Epithelial cell of esophagus (primary cell): ENCODE data around the gene FAF1.
"Not testable (repeated sequence)": the region's sequence is repeated elsewhere in the genome, so short reads cannot be mapped to it uniquely, and the experiment has no call there.

ENCODE experiments used
- DNase-seq: peaks from one replicate; pipeline ENCODE4 v3.0.0; 2010; ENCODE audit warnings: low read depth
- H3K4me3 ChIP-seq: 2 replicates; pipeline ENCODE4 v1.5.1; 2011; ENCODE audit warnings: mild to moderate bottlenecking, low read length, control low read depth
- TF ChIP-seq, protein P1 (sequence below): IDR thresholded peaks from 2 replicates; pipeline ENCODE4 v1.5.1; 2011; ENCODE audit warnings: low read depth, mild to moderate bottlenecking, low read length, control low read depth, inconsistent platforms; ENCODE audit not compliant: insufficient read depth; ENCODE audit errors: missing control alignments

The FAF1 gene

DNA sequence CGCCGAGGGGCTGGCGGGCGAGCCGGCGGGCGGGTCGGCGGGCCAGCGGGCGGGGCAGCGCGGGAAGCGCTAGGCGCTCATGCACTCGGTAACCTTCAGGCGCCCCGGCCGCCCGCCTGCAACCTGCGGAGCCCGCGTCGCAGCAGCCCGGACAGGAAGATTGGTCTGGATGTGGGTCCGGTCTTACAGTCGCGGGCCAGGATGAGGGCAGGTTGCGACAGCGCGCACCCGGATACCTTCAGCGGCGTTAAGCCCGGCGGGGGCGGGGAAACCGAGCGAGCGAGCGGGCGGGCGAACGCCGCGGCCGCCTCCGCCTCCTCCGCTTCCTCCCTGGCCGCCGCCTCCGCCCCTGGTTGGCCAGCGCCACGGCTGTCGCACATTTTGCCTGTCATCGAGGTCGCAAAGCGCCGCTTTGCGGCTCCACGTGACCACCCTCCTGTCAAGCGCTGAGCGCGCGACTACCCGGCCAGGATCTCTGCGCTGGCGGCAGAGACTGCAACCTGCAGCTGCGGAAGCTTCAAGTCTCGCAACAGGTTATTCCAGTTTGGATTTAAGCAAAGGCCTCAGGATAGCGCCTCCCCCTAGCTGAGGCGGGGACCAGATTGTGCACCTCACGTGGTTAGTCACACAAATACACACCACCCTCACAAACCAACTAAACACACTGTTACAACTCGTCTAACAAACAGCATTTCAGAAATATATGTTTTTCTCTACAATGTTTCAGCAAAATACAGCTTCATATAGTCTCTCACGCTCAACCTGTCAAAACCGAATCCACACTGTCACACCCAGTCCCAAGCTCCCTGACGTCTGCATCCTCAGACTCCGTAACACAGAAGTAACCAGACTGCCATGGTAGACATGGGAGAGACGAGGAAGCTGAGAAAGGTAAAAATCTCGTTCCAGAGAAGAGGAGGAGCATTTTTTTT lies at the start of gene FAF1:
Gene FAF1 (minus strand): TSS at position 355 of the 932 bp plus-strand sequence. CDS start 456 bp downstream, outside the sequence.
- H3K4me3 ChIP-seq = peak within 1 kb of the TSS; percentile 63
- TF ChIP-seq, protein P1, sequence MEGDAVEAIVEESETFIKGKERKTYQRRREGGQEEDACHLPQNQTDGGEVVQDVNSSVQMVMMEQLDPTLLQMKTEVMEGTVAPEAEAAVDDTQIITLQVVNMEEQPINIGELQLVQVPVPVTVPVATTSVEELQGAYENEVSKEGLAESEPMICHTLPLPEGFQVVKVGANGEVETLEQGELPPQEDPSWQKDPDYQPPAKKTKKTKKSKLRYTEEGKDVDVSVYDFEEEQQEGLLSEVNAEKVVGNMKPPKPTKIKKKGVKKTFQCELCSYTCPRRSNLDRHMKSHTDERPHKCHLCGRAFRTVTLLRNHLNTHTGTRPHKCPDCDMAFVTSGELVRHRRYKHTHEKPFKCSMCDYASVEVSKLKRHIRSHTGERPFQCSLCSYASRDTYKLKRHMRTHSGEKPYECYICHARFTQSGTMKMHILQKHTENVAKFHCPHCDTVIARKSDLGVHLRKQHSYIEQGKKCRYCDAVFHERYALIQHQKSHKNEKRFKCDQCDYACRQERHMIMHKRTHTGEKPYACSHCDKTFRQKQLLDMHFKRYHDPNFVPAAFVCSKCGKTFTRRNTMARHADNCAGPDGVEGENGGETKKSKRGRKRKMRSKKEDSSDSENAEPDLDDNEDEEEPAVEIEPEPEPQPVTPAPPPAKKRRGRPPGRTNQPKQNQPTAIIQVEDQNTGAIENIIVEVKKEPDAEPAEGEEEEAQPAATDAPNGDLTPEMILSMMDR = peak; percentile 49
- peak; percentile 100 for DNase-seq

DNA sequence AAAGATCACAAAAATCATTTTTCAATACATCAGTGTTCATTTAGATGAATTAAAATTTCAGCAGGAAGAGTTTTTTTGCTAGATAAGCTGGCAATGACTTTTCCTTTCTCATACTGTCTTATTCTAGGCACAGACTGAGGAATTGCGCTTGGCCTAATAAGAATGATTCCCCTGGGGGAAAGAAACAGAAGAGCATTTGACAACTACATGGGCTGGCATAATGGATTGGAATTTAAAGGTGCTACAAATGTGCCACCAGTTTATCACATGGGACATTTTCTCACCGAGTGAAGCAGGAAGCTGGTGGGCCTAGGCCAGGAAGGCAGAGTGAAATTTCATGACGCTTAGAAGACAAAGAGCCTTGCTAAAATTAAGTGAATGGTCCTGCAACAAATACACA lies 49.3 kb upstream of the FAF1 start:
- TF ChIP-seq, protein P1 = no peak
- DNase-seq = no peak
- H3K4me3 ChIP-seq = no peak overlapping the region

DNA sequence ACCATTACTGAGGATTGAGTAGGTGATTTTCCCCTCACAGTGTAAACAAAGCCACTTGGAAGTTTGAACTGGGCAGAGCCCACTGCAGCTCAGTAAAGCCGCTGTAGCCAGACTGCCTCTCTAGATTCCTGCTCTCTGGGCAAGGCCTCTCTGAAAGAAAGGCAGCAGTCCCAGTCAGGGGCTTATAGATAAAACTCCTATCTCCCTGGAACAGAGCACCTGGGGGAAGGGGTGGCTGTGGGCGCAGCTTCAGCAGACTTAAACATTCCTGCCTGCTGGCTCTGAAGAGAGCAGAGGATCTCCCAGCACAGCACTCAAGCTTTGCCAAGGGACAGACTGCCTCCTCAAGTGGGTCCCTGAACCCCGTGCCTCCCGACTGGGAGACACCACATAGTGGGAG lies 45.5 kb upstream of the FAF1 start:
- not testable (repeated sequence) for H3K4me3 ChIP-seq, DNase-seq

DNA sequence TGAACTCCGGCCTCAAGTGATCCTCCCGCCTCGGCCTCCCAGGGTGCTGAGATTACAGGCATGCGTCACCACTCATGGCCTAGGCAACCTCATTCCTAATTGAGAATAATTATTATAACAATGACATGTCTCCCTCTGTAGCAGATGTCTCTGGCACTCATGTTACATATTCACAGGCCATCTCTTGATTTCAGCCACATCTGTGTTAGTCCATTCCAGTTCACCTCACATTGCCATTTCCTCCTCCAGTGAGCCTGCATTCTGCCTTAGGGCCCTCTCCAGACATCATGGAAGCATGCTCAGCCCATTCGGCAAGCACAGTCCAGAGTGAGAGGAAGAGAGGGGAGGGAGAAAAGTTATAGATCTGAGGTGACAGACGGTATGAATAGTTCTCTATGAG lies 42.4 kb upstream of the FAF1 start:
- TF ChIP-seq, protein P1 = no peak
- H3K4me3 ChIP-seq = no peak overlapping the region
- no peak for DNase-seq

DNA sequence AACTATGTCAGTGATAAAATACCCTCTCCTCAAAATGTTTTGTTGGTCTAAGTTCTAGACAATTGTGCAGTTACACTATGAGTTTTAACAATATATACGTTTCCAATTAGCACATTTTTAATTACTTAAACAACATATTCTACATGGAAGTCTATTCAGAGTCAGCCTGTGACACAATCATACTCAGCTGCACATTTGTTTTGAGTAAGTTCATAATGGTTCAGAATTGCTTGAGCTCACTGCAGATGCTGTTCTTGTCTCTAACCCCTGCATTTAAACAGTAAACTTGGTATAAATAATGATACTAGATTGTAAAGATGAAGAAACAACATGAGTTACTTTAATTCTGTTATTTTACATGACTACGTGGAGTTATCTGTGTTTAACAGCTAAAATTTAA lies 40.6 kb upstream of the FAF1 start:
- H3K4me3 ChIP-seq = no peak overlapping the region
- DNase-seq = no peak
- TF ChIP-seq, protein P1 = no peak

DNA sequence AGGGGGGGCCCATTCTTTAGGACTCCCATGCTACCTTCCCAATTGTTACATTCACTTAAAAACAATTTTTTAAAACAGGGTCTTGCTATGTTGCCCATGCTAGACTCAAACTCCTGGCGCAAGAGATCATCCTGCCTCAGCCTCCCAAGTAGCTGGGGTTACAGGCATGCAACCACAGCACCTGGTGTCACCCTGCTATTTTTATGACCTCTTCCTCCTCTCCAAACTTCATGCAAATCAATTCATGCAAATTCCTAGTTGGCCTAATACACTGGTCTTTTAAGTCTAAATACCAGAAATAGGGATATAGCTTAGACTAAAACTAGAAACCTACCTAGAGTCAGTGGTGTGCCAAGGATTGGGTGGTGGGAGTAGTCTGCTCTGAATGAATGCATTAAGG lies 40.1 kb upstream of the FAF1 start:
- H3K4me3 ChIP-seq = no peak overlapping the region
- DNase-seq = no peak
- TF ChIP-seq, protein P1 = no peak

DNA sequence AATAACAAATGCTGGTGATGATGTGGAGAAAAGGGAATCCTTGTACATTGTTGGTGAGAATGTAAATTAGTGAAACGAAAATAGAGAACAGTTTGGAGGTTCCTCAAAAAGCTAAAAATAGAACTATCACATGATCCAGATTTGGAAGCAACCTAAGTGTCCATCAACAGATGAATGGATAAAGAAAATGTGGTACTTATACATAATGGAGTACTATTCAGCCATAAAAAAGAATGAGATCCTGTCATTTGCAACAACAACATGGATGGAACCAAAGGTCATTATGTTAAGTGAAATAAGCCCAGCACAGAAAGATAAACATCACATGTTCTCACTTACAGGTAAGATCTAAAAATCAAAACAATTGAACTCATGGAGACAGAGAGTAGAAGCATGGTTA lies 39.3 kb upstream of the FAF1 start:
- not testable (repeated sequence) for H3K4me3 ChIP-seq, DNase-seq

DNA sequence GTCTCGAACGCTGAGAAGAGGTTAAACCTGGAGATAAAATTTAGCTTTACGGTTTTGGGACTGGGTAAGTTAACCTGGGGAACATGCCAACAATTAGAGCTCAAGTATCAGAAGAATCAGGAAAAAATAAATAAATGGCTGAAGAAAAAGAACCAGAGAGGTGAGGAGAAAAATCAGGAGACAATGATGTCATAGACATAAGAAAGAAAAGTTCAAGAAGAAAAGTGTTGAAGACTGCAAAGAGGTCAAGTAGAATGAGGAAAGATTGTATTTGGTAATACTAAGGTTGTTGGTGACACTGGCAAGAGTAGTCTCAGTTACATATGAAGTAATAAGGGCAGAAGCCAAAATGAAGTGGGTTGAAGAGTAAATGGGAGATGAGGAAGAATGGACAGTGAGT lies 36.0 kb upstream of the FAF1 start:
- TF ChIP-seq, protein P1 = no peak
- no peak for DNase-seq

More for the DNA sequence above, 36.0 kb upstream of the FAF1 start:
- no peak overlapping the region for H3K4me3 ChIP-seq
